HG03159 (cell line): Measurements from ENCODE around the gene PRPF39.
A peak's percentile ranks its signal among the peaks of the same experiment; 100 is the strongest.
"Not testable (repeated sequence)": the region's sequence is repeated elsewhere in the genome, so short reads cannot be mapped to it uniquely, and the experiment has no call there.

Source experiments
- ATAC-seq: cut with Tn5 transposase; IDR thresholded peaks from one replicate; pipeline ENCODE4 v1.9.1; 2021; ENCODE audit warnings: mild to moderate bottlenecking, moderate library complexity; ENCODE audit not compliant: unreplicated experiment

Gene PRPF39

GRCh38 chr14:45135659-45136395 is 51.9 kb downstream of the PRPF39 start, which contains the start of gene FANCM:
TSS of gene FANCM (plus strand) at chr14:45135930. CDS start at chr14:45136032, 102 bp downstream.
- peak; percentile 38 for ATAC-seq

GRCh38 chr14:45136399-45136798 is 52.5 kb downstream of the PRPF39 start:
- no peak for ATAC-seq

GRCh38 chr14:45140661-45141187 is 56.8 kb downstream of the PRPF39 start:
- no peak for ATAC-seq

GRCh38 chr14:45142083-45142482 is 58.2 kb downstream of the PRPF39 start:
- ATAC-seq, result not testable (repeated sequence)

GRCh38 chr14:45144658-45145057 is 60.7 kb downstream of the PRPF39 start:
- peak; percentile 70 for ATAC-seq

GRCh38 chr14:45145214-45145613 is 61.3 kb downstream of the PRPF39 start:
- peak; percentile 54 for ATAC-seq

- ATAC-seq, result no peak
Measured at GRCh38 chr14:45149602-45150001, 65.7 kb downstream of the PRPF39 start.

- ATAC-seq, result no peak
Measured at GRCh38 chr14:45150386-45150890, 66.5 kb downstream of the PRPF39 start.

- peak; percentile 58 for ATAC-seq
Measured at GRCh38 chr14:45156067-45156466, 72.2 kb downstream of the PRPF39 start.
